SH-SY5Y (cell line): ENCODE data around the gene PSPN.

ENCODE experiments used
- GATA2 ChIP-seq: IDR thresholded peaks from 2 replicates; pipeline ENCODE4 v1.6.1; 2011; ENCODE audit warnings: mild to moderate bottlenecking, low read depth, low read length
- GATA3 ChIP-seq: IDR thresholded peaks from 2 replicates; pipeline ENCODE4 v1.6.1; 2011; ENCODE audit warnings: low read depth, mild to moderate bottlenecking, low read length, moderate library complexity

- TF ChIP-seq GATA2 = no peak
- TF ChIP-seq GATA3 = no peak
Observed at GRCh38 chr19:6409346-6409745, 33.6 kb upstream of the PSPN start.
